ENCODE results near the gene ZNF287.

The ZNF287 gene

GRCh38 chr17:16515933-16516332 lies 53.1 kb downstream of the ZNF287 start:
- no peak for DNase-seq

- DNase-seq, result no peak
These were observed 55.1 kb downstream of the ZNF287 start for GRCh38 chr17:16513873-16514272.

- no peak for DNase-seq
These were observed 57.0 kb downstream of the ZNF287 start for GRCh38 chr17:16512011-16512410.

- DNase-seq, result no peak
These were observed 57.4 kb downstream of the ZNF287 start for GRCh38 chr17:16511593-16511992.

- no peak for DNase-seq
These were observed 61.0 kb downstream of the ZNF287 start for GRCh38 chr17:16507918-16508533.

- no peak for DNase-seq
These were observed 62.8 kb downstream of the ZNF287 start for GRCh38 chr17:16506188-16506587.

GRCh38 chr17:16504984-16505383 lies 64.0 kb downstream of the ZNF287 start:
- DNase-seq, result no peak

Data from activated CD4-positive, alpha-beta T cell treated with anti-CD3 and anti-CD28 coated beads, Interleukin-2, amount 50 U/mL, for 4 hours (primary cell).